Uterus (tissue), 2 donors: Measurements from ENCODE around the gene WDR76.

Experiments used
- CTCF ChIP-seq, 4 experiments: fragments of 200-600 bp in 2 of 4; fragments of 450-650 bp in 2 of 4; sonication (generic) in 2 of 4; IDR thresholded peaks; one replicate each; pipeline ENCODE4 v1.5.1; 2016 to 2019; ENCODE audit warnings: antibody characterized with exemption in 4 of 4, mild to moderate bottlenecking in 2 of 4, moderate library complexity in 1 of 4
- POLR2A ChIP-seq, 2 donors: fragments of 450-650 bp; IDR thresholded peaks; one replicate each; pipeline ENCODE4 v1.6.1; 2016; ENCODE audit warnings: antibody characterized with exemption in 2 of 2, mild to moderate bottlenecking in 1 of 2, moderate library complexity in 1 of 2

DNA sequence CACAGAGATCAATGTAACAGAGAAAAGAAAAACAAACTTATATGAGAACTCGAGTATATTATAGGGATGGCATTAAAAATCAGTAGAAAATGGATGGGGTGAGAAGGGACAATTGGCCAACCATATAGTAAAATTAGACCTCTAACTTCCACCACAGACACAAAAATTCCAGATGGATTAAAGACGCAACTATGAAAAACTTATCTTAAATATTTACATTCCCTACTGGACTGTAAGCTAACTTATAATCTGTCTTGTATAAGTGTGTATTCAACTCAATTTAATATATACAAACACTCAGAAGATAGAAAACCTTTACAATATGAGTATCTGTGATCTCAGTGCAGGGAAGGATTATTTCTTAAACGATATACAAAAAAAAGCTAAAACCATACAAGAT, 5.3 kb upstream of the WDR76 start:
- TF ChIP-seq CTCF (IDR thresholded peaks at IDR 0.05) (no peak), POLR2A (IDR thresholded peaks at IDR 0.05) (no peak)
